ENCODE measurements around the gene ZNF511. TPM values are rescaled to one million over a fixed set of nuclear protein-coding genes. Genes with fewer than 3 reads are reported as not detected.

The ZNF511 gene
- total RNA-seq, 1 experiment from 2014 or later, result 42.7 TPM

DNA sequence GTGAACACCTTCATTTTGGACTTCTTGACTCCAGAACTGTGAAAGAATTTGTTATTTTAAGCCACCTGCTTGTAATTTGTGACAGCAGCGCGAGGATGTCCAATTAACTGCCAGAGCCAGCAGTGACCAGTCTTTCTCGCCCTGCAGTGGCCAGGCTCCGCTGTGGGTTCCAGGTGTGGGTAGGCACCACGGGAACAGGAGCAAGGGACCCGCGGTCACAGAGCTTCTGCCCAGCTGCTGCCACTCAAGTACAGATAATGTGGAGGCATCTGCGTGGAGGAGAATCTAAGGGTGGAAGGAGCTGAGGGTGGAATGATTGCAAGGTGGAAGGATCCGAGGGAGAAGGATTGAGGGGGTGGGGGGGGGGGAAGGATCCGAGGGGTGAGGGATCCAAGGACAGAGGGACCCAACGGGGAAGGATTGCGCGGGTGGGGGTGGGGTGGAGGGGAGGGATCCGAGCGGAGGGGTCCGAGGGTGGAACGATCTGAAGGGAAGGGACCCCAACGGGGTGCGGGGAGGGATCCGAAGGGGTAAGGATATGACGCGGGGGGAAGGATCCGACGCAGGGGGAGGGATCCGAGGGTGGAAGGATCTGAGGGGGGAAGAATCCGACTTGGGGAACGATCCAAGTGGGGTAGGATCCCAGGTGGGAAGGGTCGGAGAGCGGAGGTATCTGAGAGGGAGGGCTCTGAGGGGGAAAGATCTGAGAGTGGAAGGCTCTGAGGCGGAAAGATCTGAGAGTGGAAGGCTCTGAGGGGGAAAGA, 24.4 kb downstream of the ZNF511 start:
- H3K27ac Mint-ChIP-seq (ENCODE audit: low read depth, unreplicated experiment), result no peak overlapping the region
- intact Hi-C loops (cut with micrococcal nuclease), result no loop called here
- H3K36me3 Mint-ChIP-seq (ENCODE audit: insufficient read depth, unreplicated experiment), result no peaks in the 10 kb centered on the region
- H3K4me3 Mint-ChIP-seq (ENCODE audit: unreplicated experiment), result no peak overlapping the region
- peaks cover 43% of the 10 kb centered on the region for H3K27me3 Mint-ChIP-seq (ENCODE audit: insufficient read depth, unreplicated experiment)
- ChIA-PET POLR2A (no interaction called here), CTCF (interaction anchor here (0.7 to 0.9 kb wide), 2 partner anchors 11 to 19 kb away, joined by 3 to 4 read pairs; no protein-coding TSS in a partner anchor)
- TF ChIP-seq, protein P1, sequence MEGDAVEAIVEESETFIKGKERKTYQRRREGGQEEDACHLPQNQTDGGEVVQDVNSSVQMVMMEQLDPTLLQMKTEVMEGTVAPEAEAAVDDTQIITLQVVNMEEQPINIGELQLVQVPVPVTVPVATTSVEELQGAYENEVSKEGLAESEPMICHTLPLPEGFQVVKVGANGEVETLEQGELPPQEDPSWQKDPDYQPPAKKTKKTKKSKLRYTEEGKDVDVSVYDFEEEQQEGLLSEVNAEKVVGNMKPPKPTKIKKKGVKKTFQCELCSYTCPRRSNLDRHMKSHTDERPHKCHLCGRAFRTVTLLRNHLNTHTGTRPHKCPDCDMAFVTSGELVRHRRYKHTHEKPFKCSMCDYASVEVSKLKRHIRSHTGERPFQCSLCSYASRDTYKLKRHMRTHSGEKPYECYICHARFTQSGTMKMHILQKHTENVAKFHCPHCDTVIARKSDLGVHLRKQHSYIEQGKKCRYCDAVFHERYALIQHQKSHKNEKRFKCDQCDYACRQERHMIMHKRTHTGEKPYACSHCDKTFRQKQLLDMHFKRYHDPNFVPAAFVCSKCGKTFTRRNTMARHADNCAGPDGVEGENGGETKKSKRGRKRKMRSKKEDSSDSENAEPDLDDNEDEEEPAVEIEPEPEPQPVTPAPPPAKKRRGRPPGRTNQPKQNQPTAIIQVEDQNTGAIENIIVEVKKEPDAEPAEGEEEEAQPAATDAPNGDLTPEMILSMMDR (IDR thresholded peaks at IDR 0.05; ENCODE audit: unreplicated experiment), result no peak
- no TSS peak for BruUV-seq (replicated peaks)
- no peaks in the 10 kb centered on the region for H3K9me3 Mint-ChIP-seq (ENCODE audit: unreplicated experiment)
- no peaks in the 10 kb centered on the region for H3K4me1 Mint-ChIP-seq (ENCODE audit: insufficient read depth, unreplicated experiment)
- no peak for DNase-seq (ENCODE audit: unreplicated experiment)

DNA sequence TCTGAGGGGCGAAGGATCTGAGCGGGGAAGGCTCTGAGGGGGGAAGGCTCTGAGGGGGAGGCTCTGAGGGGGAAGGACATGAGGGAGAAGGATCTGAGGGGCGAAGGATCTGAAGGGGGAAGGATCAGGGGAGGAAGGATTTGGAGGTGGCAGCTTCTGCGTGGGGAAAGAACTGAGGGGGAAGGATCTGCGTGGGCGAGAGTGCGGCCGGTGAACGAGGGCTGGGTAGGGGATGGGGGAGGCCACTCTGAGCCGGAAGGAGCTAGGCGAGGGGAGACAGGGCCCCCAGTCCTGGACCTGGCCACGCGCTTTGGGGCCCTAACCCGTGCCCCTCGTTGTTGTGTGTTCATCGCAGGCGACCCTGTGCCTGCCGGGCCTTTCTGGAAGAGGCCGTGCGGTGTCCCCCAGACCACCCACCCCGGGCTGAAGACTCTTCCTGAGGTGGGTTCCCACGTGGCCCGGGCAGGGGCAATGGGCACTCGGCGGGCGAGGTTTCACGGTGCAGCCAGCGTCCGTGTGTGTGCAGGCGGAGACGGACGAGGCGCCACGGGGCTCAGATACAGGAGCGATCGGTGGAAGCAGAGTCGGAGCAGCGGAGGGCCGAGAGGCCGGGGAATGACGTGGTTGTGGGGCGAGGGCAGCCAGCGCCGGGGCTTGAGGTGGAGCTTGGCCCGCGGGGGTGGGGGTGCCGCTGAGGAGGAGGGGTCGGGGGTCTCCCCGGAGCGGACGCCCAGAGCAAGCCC, 26.0 kb downstream of the ZNF511 start:
- H3K27me3 Mint-ChIP-seq (ENCODE audit: insufficient read depth, unreplicated experiment), result peaks cover 43% of the 10 kb centered on the region
- H3K27ac Mint-ChIP-seq (ENCODE audit: low read depth, unreplicated experiment), result no peak overlapping the region
- POLR2A ChIA-PET, result no interaction called here

DNA sequence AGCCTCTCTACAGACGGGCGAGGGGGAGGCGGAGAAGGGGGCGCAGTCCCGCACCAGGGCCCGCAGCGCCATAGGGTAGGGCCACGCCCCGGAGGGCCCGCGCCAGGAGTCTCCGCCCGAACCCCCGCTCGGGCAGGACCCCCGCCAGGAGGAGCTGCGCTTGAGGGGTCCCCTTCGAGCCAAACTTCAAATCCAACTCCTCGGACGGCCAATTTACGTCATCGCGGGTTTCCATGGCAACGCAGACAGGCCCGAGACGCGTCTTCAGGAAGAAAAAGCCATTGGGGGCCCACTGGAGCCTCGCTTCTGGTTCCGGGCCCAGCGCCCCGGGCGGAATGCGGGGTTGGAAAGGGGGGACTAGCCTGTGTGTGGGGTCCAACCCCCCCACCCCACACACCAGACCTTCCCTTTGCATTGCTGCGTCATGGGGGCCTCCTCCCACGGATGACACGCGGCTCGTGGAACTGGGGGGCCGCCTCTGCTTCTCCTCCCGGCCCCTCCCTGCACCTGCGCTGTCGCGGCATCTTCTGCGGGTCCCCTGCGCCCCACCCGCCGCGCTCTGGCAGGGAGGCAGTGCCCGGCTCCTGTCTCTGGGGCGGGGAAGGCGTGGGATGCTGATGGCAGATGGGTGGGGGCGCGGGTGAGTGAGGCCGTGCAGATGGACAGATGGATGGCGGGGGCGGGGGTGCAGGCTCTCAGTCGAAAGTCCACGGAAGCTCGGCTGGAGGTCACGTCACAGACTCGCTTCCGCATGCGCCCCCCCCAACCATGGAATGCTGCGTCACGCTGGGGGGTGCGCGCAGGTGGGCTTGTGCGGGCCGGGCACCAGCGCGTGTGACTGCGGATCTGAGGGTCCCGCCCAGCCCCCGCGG, 26.8 kb downstream of the ZNF511 start:
- Mint-ChIP-seq H3K4me1 (ENCODE audit: insufficient read depth, unreplicated experiment) (no peaks in the 10 kb centered on the region), H3K9me3 (ENCODE audit: unreplicated experiment) (no peaks in the 10 kb centered on the region), H3K4me3 (ENCODE audit: unreplicated experiment) (peak overlapping the region; percentile 60), H3K27ac (ENCODE audit: low read depth, unreplicated experiment) (no peak overlapping the region), H3K27me3 (ENCODE audit: insufficient read depth, unreplicated experiment) (peaks cover 43% of the 10 kb centered on the region), H3K36me3 (ENCODE audit: insufficient read depth, unreplicated experiment) (no peaks in the 10 kb centered on the region)
- CTCF ChIA-PET, result interaction anchor here (0.6 to 1.1 kb wide), 3 partner anchors 16 to 499 kb away, joined by 3 to 4 read pairs (median 3); no protein-coding TSS in a partner anchor
- no TSS peak for BruUV-seq (replicated peaks)
- no peak for DNase-seq (ENCODE audit: unreplicated experiment)
- TF ChIP-seq, protein P1 (IDR thresholded peaks at IDR 0.05; ENCODE audit: unreplicated experiment), result no peak
- intact Hi-C loops (cut with micrococcal nuclease), result no loop called here
- POLR2A ChIA-PET, result no interaction called here

More for the DNA sequence above, 26.0 kb downstream of the ZNF511 start:
- no peak for DNase-seq (ENCODE audit: unreplicated experiment)
- no peaks in the 10 kb centered on the region for H3K36me3 Mint-ChIP-seq (ENCODE audit: insufficient read depth, unreplicated experiment)
- no TSS peak for BruUV-seq (replicated peaks)
- no peaks in the 10 kb centered on the region for H3K4me1 Mint-ChIP-seq (ENCODE audit: insufficient read depth, unreplicated experiment)
- peak overlapping the region; percentile 60 for H3K4me3 Mint-ChIP-seq (ENCODE audit: unreplicated experiment)
- TF ChIP-seq, protein P1 (IDR thresholded peaks at IDR 0.05; ENCODE audit: unreplicated experiment), result no peak
- CTCF ChIA-PET, result interaction anchor here (0.6 to 1.1 kb wide), 3 partner anchors 16 to 499 kb away, joined by 3 to 4 read pairs (median 3); no protein-coding TSS in a partner anchor
- intact Hi-C loops (cut with micrococcal nuclease), result no loop called here
- no peaks in the 10 kb centered on the region for H3K9me3 Mint-ChIP-seq (ENCODE audit: unreplicated experiment)

Data from MCF 10A (cell line).